Mononuclear cell (primary cell): Measurements from ENCODE around the gene NKAIN4. TPM values are rescaled to one million over a fixed set of nuclear protein-coding genes. Genes with fewer than 3 reads are reported as not detected.

Source experiments
- H3K27me3 ChIP-seq: 2 replicates; pipeline ENCODE4 v1.6.0; 2011; ENCODE audit warnings: low read length, control low read depth; ENCODE audit not compliant: insufficient read depth
- H3K4me1 ChIP-seq: 2 replicates; pipeline ENCODE4 v1.5.1; 2011; ENCODE audit warnings: mild to moderate bottlenecking, low read length, control low read depth; ENCODE audit not compliant: insufficient read depth
- H3K4me3 ChIP-seq: 2 replicates; pipeline ENCODE4 v1.5.1; 2011; ENCODE audit warnings: mild to moderate bottlenecking, low read length, moderate library complexity
- H3K9me3 ChIP-seq: 2 replicates; pipeline ENCODE4 v1.5.1; 2011; ENCODE audit warnings: low read depth, mild to moderate bottlenecking, control low read depth, low read length
- total RNA-seq: library from RNA; depleted of rRNA; stranded (reverse); fragments of >200 nt; gene quantifications from one replicate; pipeline ENCODE4 v1.2.3, GENCODE V29; 2012

NKAIN4 gene
- total RNA-seq, 1 donor = not detected

- H3K9me3 ChIP-seq = no peaks in the 10 kb centered on the region
- no peaks in the 10 kb centered on the region for H3K4me1 ChIP-seq
- H3K27me3 ChIP-seq = no peaks in the 10 kb centered on the region
- H3K4me3 ChIP-seq = no peak overlapping the region
Observed at GRCh38 chr20:63291811-63292210, 37.5 kb upstream of the NKAIN4 start.

- no peaks in the 10 kb centered on the region for H3K9me3 ChIP-seq
- H3K4me1 ChIP-seq = no peaks in the 10 kb centered on the region
- H3K4me3 ChIP-seq = no peak overlapping the region
- H3K27me3 ChIP-seq = no peaks in the 10 kb centered on the region
Observed at GRCh38 chr20:63290677-63291472, 36.6 kb upstream of the NKAIN4 start.

GRCh38 chr20:63290136-63290676 is 35.9 kb upstream of the NKAIN4 start:
- H3K27me3 ChIP-seq = no peaks in the 10 kb centered on the region
- H3K9me3 ChIP-seq = no peaks in the 10 kb centered on the region
- no peak overlapping the region for H3K4me3 ChIP-seq
- H3K4me1 ChIP-seq = no peaks in the 10 kb centered on the region

- Histone ChIP-seq H3K27me3 (no peaks in the 10 kb centered on the region), H3K9me3 (no peaks in the 10 kb centered on the region), H3K4me1 (no peaks in the 10 kb centered on the region), H3K4me3 (no peak overlapping the region)
Observed at GRCh38 chr20:63289311-63290135, 35.3 kb upstream of the NKAIN4 start.

- Histone ChIP-seq H3K9me3 (no peaks in the 10 kb centered on the region), H3K4me1 (no peaks in the 10 kb centered on the region), H3K27me3 (no peaks in the 10 kb centered on the region), H3K4me3 (no peak overlapping the region)
Observed at GRCh38 chr20:63288581-63289251, 34.5 kb upstream of the NKAIN4 start.

- Histone ChIP-seq H3K4me3 (no peak overlapping the region), H3K27me3 (no peaks in the 10 kb centered on the region), H3K9me3 (no peaks in the 10 kb centered on the region), H3K4me1 (no peaks in the 10 kb centered on the region)
Observed at GRCh38 chr20:63287697-63288580, 33.7 kb upstream of the NKAIN4 start.

GRCh38 chr20:63286781-63287696 is 32.8 kb upstream of the NKAIN4 start:
- H3K4me1 ChIP-seq = no peaks in the 10 kb centered on the region
- no peaks in the 10 kb centered on the region for H3K9me3 ChIP-seq
- H3K4me3 ChIP-seq = no peak overlapping the region
- H3K27me3 ChIP-seq = no peaks in the 10 kb centered on the region

- no peaks in the 10 kb centered on the region for H3K27me3 ChIP-seq
- no peak overlapping the region for H3K4me3 ChIP-seq
- H3K4me1 ChIP-seq = no peaks in the 10 kb centered on the region
- no peaks in the 10 kb centered on the region for H3K9me3 ChIP-seq
Observed at GRCh38 chr20:63285636-63286615, 31.7 kb upstream of the NKAIN4 start.

GRCh38 chr20:63284981-63285524 is 30.8 kb upstream of the NKAIN4 start:
- no peaks in the 10 kb centered on the region for H3K27me3 ChIP-seq
- H3K4me1 ChIP-seq = no peaks in the 10 kb centered on the region
- H3K9me3 ChIP-seq = no peaks in the 10 kb centered on the region
- no peak overlapping the region for H3K4me3 ChIP-seq

GRCh38 chr20:63284544-63284949 is 30.3 kb upstream of the NKAIN4 start:
- Histone ChIP-seq H3K9me3 (no peaks in the 10 kb centered on the region), H3K4me3 (no peak overlapping the region), H3K4me1 (no peaks in the 10 kb centered on the region), H3K27me3 (no peaks in the 10 kb centered on the region)

- Histone ChIP-seq H3K27me3 (no peaks in the 10 kb centered on the region), H3K4me1 (no peaks in the 10 kb centered on the region), H3K4me3 (no peak overlapping the region), H3K9me3 (no peaks in the 10 kb centered on the region)
Observed at GRCh38 chr20:63284083-63284440, 29.8 kb upstream of the NKAIN4 start.

- no peaks in the 10 kb centered on the region for H3K4me1 ChIP-seq
- H3K9me3 ChIP-seq = no peaks in the 10 kb centered on the region
- no peaks in the 10 kb centered on the region for H3K27me3 ChIP-seq
- no peak overlapping the region for H3K4me3 ChIP-seq
Observed at GRCh38 chr20:63283397-63284082, 29.3 kb upstream of the NKAIN4 start.
